Activated CD4-positive, alpha-beta T cell treated with anti-CD3 and anti-CD28 coated beads for 36 hours (primary cell): ENCODE results near the gene PLXDC1. TPM values are rescaled to one million over a fixed set of nuclear protein-coding genes. Genes with fewer than 3 reads are reported as not detected.

ENCODE experiments used
- ATAC-seq: fragments of 200-7000 bp; cut with Tn5 transposase; one replicate; pipeline ENCODE4 v1.10.0; 2021; ENCODE audit warnings: mild to moderate bottlenecking, moderate library complexity
- CTCF ChIA-PET: fragments of 350-600 bp; sonication (Branson Sonifier 250); formaldehyde crosslinking; loops from one replicate; lab custom pipeline; 2021; ENCODE audit warnings: antibody characterized with exemption; lab: Charles Lee
- POLR2A ChIA-PET: fragments of 350-600 bp; sonication (Branson Sonifier 250); formaldehyde crosslinking; loops from one replicate; lab custom pipeline; 2021; ENCODE audit warnings: antibody characterized with exemption, inconsistent platforms; lab: Charles Lee
- DNase-seq: peaks from one replicate; pipeline ENCODE4 v3.0.0-alpha.2; 2020
- H3K27ac Mint-ChIP-seq: one replicate; pipeline ENCODE4 v1.8.0; 2021; ENCODE audit warnings: mixed read lengths
- H3K27me3 Mint-ChIP-seq: one replicate; pipeline ENCODE4 v1.8.0; 2021; ENCODE audit warnings: mixed read lengths
- H3K36me3 Mint-ChIP-seq: one replicate; pipeline ENCODE4 v1.8.0; 2021; ENCODE audit warnings: low read depth, mixed read lengths
- H3K4me1 Mint-ChIP-seq: one replicate; pipeline ENCODE4 v1.8.0; 2021; ENCODE audit warnings: mixed read lengths
- H3K4me3 Mint-ChIP-seq: one replicate; pipeline ENCODE4 v1.8.0; 2021; ENCODE audit warnings: mild to moderate bottlenecking, moderate library complexity, mixed read lengths
- H3K9me3 Mint-ChIP-seq: one replicate; pipeline ENCODE4 v1.8.0; 2021; ENCODE audit warnings: low read depth, mixed read lengths
- intact Hi-C, 2 experiments: fragments of 100-400 bp; cut with DNase I in 1 of 2; cut with micrococcal nuclease in 1 of 2; formaldehyde crosslinking; loops; one replicate each; pipeline versions ENCODE4 v1.14.2 to v1.15.1; 2022 to 2024; cut with DNase I, micrococcal nuclease
- total RNA-seq, 2 experiments: library from RNA; stranded (reverse); gene quantifications; one replicate each; pipeline ENCODE4 v1.2.3, GENCODE V29; 2021

The PLXDC1 gene
- total RNA-seq, 2 experiments from 2014 or later: 1.2 to 2.4 TPM

- Mint-ChIP-seq H3K36me3 (no peaks in the 10 kb centered on the region), H3K9me3 (no peaks in the 10 kb centered on the region), H3K27me3 (no peaks in the 10 kb centered on the region), H3K4me3 (no peak overlapping the region), H3K4me1 (peaks cover 60% of the 10 kb centered on the region), H3K27ac (no peak overlapping the region)
- ATAC-seq: no peak
- DNase-seq: no peak
- CTCF ChIA-PET: interaction anchor here (0.9 to 1.3 kb wide), 4 partner anchors 12 to 117 kb away, joined by 3 to 4 read pairs (median 3); partner anchors contain the start of gene PLXDC1
- intact Hi-C loops: no loop called here
- POLR2A ChIA-PET: interaction anchor here (0.6 kb wide), 1 partner anchor 236 kb away, joined by 3 read pairs; no protein-coding TSS in a partner anchor
Measured at GRCh38 chr17:39099663-39100286, 51.7 kb downstream of the PLXDC1 start.

- Mint-ChIP-seq H3K9me3 (no peaks in the 10 kb centered on the region), H3K36me3 (no peaks in the 10 kb centered on the region), H3K4me1 (peaks cover 71% of the 10 kb centered on the region), H3K4me3 (no peak overlapping the region), H3K27me3 (no peaks in the 10 kb centered on the region), H3K27ac (no peak overlapping the region)
- intact Hi-C loops: no loop called here
- ATAC-seq (no peak), DNase-seq (no peak)
- ChIA-PET POLR2A (interaction anchor here (0.5 kb wide), 1 partner anchor 108 kb away, joined by 3 read pairs; no protein-coding TSS in a partner anchor), CTCF (interaction anchor here (0.5 to 0.6 kb wide), 2 partner anchors 153 to 377 kb away, joined by 3 to 4 read pairs; no protein-coding TSS in a partner anchor)
Measured at GRCh38 chr17:39098588-39098987, 52.8 kb downstream of the PLXDC1 start.

DNA sequence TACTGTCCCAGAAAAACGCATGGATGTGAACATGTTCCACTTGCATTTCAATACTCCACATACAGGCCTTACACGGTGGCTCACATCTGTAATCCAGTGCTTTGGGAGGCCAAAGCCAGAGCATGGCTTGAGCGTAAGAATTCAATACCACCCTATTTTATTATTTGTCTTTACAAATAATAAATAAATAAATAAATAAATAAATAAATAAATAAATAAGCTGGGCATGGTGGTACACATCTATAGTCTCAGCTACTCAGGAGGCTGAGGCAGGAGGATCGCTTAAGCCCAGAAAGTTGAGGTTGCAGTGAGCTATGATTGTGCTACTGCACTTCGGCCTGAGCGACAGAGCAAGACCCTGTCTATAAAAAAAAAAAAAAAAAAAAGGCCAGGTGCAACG, 53.9 kb downstream of the PLXDC1 start:
- Mint-ChIP-seq H3K9me3 (no peaks in the 10 kb centered on the region), H3K4me3 (no peak overlapping the region), H3K27me3 (no peaks in the 10 kb centered on the region), H3K36me3 (no peaks in the 10 kb centered on the region), H3K4me1 (peaks cover 77% of the 10 kb centered on the region), H3K27ac (no peak overlapping the region)
- DNase-seq (no peak), ATAC-seq (no peak)
- POLR2A ChIA-PET: no interaction called here
- intact Hi-C loops: no loop called here
- CTCF ChIA-PET: interaction anchor here (1.1 kb wide), 1 partner anchor 114 kb away, joined by 4 read pairs; no protein-coding TSS in a partner anchor

DNA sequence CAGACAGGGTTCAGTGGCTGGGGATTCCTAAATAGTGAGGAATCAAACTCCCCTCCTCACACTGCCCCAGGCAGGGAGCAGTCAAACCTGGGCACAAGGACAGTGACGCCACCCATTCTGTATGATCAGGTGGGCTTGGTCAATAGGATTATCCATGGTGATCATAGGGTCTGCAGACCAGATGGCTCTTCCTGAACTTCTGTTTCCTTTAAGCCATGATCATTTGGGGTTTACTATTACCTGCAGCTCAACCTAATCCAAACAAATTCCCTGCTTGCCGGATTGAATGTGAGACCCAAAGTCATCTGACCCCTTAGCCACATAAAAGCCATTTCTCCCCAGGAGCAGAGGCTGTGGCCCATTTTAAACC, 54.3 kb downstream of the PLXDC1 start:
- H3K27ac Mint-ChIP-seq: no peak overlapping the region
- ATAC-seq: no peak

DNA sequence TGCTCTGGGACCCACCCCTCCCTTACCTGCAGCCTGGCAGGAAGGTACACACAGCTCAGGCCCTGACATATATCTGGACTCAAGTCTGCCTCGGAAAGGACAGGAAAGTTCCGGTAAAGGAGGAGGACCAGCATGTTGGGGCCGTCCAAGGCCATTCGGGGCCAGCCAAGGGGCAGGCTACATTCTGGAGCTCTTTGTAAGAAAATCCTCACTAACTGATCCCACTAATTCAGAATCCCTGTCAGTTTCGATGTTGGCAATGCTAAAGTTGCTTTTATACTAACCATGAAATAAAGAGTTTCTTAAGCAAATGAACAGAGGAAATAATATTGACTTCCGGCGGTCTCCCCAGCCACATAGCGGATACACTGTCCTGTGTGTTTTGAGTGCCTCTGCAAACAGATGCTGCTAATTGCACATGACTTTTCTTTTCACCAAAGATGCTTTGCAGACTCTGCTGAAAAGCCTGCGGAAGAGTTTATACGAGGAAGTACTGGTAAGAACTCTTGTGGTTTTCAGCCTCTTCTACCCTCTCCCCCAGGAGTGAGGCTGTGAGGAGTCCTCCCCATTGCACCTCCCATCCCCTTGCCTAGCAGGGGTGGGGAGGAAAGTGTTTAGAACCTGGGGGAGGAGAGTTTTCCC, 54.8 kb downstream of the PLXDC1 start:
- POLR2A ChIA-PET: no interaction called here
- peak overlapping the region; percentile 52 for H3K4me3 Mint-ChIP-seq
- ATAC-seq (no peak), DNase-seq (peak; percentile 37)
- intact Hi-C loops: no loop called here
- H3K36me3 Mint-ChIP-seq: no peaks in the 10 kb centered on the region
- H3K9me3 Mint-ChIP-seq: no peaks in the 10 kb centered on the region
- peak overlapping the region; percentile 89 for H3K27ac Mint-ChIP-seq
- no peaks in the 10 kb centered on the region for H3K27me3 Mint-ChIP-seq
- peaks cover 76% of the 10 kb centered on the region for H3K4me1 Mint-ChIP-seq
- CTCF ChIA-PET: interaction anchor here (0.6 to 1.2 kb wide), 4 partner anchors 48 to 142 kb away, joined by 3 read pairs; partner anchors contain the start of gene RPL19

More for the DNA sequence above, 54.3 kb downstream of the PLXDC1 start:
- ChIA-PET POLR2A (no interaction called here), CTCF (interaction anchor here (0.6 to 1.2 kb wide), 4 partner anchors 47 to 142 kb away, joined by 3 to 4 read pairs (median 3); no protein-coding TSS in a partner anchor)
- Mint-ChIP-seq H3K4me3 (no peak overlapping the region), H3K9me3 (no peaks in the 10 kb centered on the region), H3K36me3 (no peaks in the 10 kb centered on the region), H3K27me3 (no peaks in the 10 kb centered on the region), H3K4me1 (peaks cover 77% of the 10 kb centered on the region)
- intact Hi-C loops: no loop called here
- no peak for DNase-seq

GRCh38 chr17:39095309-39095686, 56.1 kb downstream of the PLXDC1 start:
- intact Hi-C loops: no loop called here
- ChIA-PET CTCF (interaction anchor here (0.7 to 2.1 kb wide), 5 partner anchors 9 to 149 kb away, joined by 3 to 9 read pairs (median 3); no protein-coding TSS in a partner anchor), POLR2A (interaction anchor here (1.4 kb wide), 1 partner anchor 105 kb away, joined by 4 read pairs; the partner anchor contains the start of gene RPL19)
- Mint-ChIP-seq H3K36me3 (no peaks in the 10 kb centered on the region), H3K4me1 (peaks cover 74% of the 10 kb centered on the region), H3K27me3 (no peaks in the 10 kb centered on the region), H3K27ac (peak overlapping the region; percentile 89), H3K4me3 (no peak overlapping the region), H3K9me3 (no peaks in the 10 kb centered on the region)
- ATAC-seq (no peak), DNase-seq (no peak)

DNA sequence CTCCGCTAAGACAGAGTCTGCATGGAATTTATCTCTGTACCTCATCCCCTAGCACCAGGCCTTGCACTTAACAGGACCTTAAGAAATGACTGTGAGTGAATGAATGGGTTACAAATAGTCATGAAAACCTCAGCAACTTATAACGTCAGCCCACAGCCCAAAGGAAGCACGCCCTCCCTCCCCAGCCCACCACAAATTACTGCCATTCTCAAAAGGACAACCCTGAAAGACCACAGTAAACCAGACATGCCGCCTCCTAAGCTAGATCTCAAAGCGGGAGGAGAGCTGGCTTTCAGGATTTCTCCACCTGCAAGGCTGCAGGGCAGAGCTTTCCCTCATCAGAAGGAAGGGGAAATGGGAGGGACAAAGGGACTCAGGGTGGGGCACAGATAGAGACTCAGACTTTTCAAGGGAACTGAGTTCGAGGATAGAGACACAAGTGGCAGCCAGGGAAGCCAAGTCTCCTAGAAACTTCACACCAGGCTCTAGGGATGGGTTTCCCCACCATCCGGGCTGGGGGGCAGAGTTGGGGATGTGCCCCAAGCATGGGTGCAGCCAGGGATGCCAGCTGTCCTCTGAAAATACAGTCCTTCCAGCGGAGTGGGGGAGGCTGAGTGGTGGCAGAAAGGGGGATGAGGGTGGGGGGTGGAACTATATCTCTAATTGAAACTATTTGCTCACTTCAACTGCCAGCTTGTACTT, 56.7 kb downstream of the PLXDC1 start:
- H3K36me3 Mint-ChIP-seq: no peaks in the 10 kb centered on the region
- DNase-seq (peak; percentile 42), ATAC-seq (peak; percentile 32)
- intact Hi-C loops: no loop called here
- ChIA-PET CTCF (interaction anchor here (0.6 to 2.1 kb wide), 7 partner anchors 9 to 158 kb away, joined by 3 to 9 read pairs (median 3); no protein-coding TSS in a partner anchor), POLR2A (interaction anchor here (1.4 kb wide), 1 partner anchor 105 kb away, joined by 4 read pairs; the partner anchor contains the start of gene RPL19)
- H3K27ac Mint-ChIP-seq: peak overlapping the region; percentile 70
- H3K4me1 Mint-ChIP-seq: peaks cover 78% of the 10 kb centered on the region
- no peaks in the 10 kb centered on the region for H3K9me3 Mint-ChIP-seq
- no peaks in the 10 kb centered on the region for H3K27me3 Mint-ChIP-seq
- no peak overlapping the region for H3K4me3 Mint-ChIP-seq

- DNase-seq (peak; percentile 24), ATAC-seq (peak; percentile 33)
- ChIA-PET CTCF (interaction anchor here (0.6 to 5.3 kb wide), 9 partner anchors 9 to 295 kb away, joined by 3 to 36 read pairs (median 3); no protein-coding TSS in a partner anchor), POLR2A (no interaction called here)
- H3K27ac Mint-ChIP-seq: peak overlapping the region; percentile 87
- peak overlapping the region; percentile 63 for H3K4me3 Mint-ChIP-seq
- no peaks in the 10 kb centered on the region for H3K36me3 Mint-ChIP-seq
- intact Hi-C loops: loop anchor here in 1 of 2 experiments (2.0 kb wide), 1 partner anchor 60 kb away; no protein-coding TSS in a partner anchor
- no peaks in the 10 kb centered on the region for H3K9me3 Mint-ChIP-seq
- H3K27me3 Mint-ChIP-seq: no peaks in the 10 kb centered on the region
- H3K4me1 Mint-ChIP-seq: peaks cover 72% of the 10 kb centered on the region
Measured at GRCh38 chr17:39092692-39093230, 58.7 kb downstream of the PLXDC1 start.

DNA sequence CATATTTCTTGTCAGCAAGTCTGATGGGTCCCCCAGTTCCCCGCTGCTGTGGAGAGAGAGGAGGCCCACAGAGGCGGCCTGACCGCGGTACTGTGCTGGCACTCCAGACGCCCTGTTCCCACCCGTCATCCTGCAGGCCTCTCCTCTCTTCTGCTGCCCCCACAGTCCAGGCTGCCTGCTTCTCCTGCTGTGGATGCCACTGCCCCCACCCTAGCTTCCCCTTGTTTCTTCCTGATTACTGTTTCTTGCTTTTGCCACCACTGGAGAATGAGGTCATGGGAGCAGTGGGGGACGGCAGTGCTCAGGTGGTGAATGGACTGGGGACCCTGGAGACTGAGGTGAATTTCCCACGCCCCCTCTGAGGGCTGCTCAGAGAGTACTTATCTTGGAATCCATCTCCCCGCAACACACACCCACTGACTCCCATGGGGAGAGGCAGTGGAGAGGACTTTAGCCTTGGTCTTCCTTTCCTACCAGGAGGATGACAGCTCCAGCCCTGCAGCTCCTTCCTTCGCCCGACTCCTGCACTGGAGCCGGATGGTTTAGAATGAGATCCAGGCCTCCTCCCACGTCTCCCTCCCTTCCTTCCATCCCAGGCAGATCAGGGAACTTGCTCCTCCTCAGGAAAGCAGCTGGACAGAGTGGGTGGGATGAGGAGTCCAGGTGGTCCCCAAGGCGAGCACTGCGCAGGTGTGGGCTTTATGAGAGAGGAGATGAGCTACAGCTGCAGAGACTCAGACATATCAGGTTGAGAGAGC, 60.4 kb downstream of the PLXDC1 start:
- Mint-ChIP-seq H3K4me1 (peaks cover 59% of the 10 kb centered on the region), H3K36me3 (no peaks in the 10 kb centered on the region), H3K4me3 (no peak overlapping the region), H3K9me3 (no peaks in the 10 kb centered on the region), H3K27ac (peak overlapping the region; percentile 66), H3K27me3 (no peaks in the 10 kb centered on the region)
- ChIA-PET POLR2A (interaction anchor here (0.6 kb wide), 1 partner anchor 127 kb away, joined by 4 read pairs; no protein-coding TSS in a partner anchor), CTCF (interaction anchor here (0.6 to 5.3 kb wide), 4 partner anchors 74 to 758 kb away, joined by 3 to 36 read pairs (median 5); no protein-coding TSS in a partner anchor)
- ATAC-seq (no peak), DNase-seq (no peak)
- intact Hi-C loops: no loop called here

DNA sequence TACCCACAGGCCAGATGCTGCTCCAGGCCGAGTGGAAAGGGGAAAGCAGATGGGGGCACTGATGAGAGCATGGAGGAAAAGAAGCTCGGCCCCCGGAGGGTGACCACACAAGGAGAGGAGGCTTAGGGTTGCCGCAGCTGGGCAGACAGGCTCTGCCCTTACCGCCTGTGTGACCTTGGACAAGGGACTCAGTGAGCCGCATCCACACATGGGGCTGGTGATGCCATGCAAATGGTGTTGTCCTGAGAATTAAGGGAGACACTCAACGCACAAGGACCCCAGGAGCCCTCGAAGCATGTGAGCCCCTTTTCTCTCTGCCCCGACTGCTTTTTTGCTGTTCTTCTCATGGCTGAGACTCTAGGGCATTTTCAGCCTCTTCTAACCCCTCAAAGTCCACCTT, 61.0 kb downstream of the PLXDC1 start:
- intact Hi-C loops: no loop called here
- ChIA-PET CTCF (interaction anchor here (1.0 to 5.3 kb wide), 3 partner anchors 20 to 107 kb away, joined by 3 to 36 read pairs (median 7); no protein-coding TSS in a partner anchor), POLR2A (no interaction called here)
- Mint-ChIP-seq H3K36me3 (no peaks in the 10 kb centered on the region), H3K9me3 (no peaks in the 10 kb centered on the region), H3K4me3 (no peak overlapping the region), H3K27me3 (no peaks in the 10 kb centered on the region), H3K27ac (peak overlapping the region; percentile 66), H3K4me1 (peaks cover 52% of the 10 kb centered on the region)
- no peak for DNase-seq
- no peak for ATAC-seq
